Amniotic stem cell (primary cell): ENCODE results near the gene DPT.

ENCODE experiments used
- DNase-seq: peaks from one replicate; lab custom pipeline; 2025; lab: John Stamatoyannopoulos, UW

DPT gene

DNA sequence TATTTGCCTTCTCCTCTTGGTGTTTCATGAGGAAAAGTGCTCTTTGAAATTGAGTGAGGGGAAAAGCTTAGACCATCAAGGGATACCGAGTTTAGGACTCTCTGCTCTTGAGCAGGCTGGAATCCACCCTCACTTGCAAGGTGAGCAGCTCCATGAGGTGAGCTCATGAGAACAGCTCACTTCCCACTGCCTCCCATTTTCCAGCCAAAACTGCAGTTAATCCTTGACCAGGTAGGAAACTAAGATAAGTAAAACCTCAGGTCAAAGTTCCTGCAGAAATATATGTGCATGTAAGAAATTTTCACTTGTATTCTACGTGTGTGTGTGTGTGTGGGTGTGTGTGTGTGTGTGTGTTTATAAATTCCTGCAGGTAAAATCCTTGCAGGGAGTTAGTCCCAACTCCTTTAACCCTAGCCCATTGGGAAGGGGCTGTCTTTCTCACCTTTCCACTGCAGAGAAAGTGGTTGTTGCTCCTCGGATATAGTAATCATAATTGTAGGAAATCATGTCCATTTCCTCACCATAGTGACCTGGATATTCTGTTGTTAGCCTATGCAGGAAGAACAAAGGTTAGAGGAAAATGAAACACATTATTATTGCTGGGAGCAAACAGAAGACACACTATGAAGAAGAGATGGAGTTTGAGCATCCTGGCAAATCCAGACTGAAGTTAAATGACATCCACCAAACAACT is 28.3 kb downstream of the DPT start:
- no peak for DNase-seq

DNA sequence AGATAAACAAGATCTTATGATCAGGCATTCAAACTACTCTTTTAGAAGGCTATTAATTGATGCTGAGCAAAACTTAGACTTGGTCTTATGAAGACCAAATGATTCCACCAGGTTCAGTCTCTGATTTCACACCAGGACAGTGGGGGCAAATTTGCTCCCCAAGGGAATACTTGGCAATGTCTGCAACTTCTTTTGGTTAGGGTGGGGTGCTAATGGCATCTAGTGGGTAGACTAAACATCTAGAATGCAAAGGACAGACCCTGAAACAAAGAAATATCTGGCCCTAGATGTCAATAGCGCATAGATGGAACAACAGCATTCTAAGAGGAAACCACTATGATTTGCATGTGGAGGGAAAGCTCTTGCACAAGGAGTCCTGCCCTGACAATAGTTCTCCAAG is 30.6 kb downstream of the DPT start:
- no peak for DNase-seq

DNA sequence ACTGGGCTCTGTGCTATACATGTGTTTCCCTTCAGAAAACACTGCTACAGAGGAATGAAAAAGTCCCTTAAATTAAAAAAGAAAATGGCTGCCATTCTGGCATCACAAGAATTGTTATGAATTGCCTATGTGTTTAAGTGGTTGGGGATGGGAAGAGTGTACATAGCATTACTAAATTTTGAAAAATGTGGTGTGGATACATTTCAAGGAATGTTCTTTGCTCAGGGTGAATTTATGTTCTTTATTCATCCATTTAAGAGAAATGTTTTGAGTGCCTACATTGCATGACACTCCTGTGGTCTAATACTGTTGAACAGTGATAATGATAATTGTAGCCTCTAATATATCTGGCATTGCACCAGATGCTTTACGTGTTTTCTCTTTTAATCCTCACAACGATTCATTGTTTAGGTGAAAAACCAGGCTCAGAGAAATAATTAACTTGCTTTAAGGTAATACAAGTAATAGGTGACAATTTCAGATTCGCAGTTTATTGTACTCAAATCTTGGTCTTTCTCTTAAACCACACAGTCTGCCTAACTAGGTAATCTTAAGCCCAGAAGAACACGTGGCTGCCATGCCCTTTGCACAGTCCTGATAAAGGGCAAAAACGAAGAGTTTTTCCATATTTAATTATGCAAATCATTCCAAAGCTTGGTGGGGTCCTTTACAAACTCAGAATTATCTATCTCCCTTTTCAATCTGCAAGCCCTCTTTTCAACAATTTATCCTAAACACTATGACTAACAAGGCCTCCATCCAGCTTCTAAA is 31.5 kb downstream of the DPT start:
- no peak for DNase-seq

DNA sequence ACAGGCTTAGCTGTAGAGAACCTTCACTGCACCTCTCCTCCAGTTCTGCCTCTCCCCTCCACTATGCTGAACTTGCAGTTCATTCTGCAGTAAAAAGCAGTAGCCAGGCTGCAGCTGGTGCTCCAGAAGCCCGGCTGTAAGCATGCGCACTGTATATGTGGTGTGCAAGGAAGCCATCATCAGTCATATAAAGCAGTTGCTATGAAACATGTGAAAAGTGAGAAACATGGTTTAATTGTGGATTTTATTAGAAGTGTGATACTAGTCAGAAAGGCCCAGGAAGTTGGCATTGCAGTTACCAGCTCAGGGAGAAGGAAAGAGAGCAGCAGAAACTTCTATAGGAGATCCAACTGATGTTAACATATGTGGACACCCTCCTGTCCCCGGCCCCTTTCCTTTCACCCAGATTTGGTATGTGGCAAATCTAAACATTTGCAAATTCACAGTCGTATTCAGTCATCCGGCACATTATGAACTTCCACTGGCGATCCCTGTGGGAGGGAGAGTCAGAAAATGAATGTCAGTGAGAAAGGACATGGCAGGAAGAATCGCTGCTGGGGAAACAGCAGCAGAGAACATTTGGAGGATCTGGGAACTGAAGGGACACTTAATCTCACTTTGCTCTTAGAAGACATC is 32.8 kb downstream of the DPT start:
- DNase-seq: no peak

GRCh38 chr1:168693872-168694238 is 35.2 kb downstream of the DPT start:
- no peak for DNase-seq

- DNase-seq: no peak
Observed at GRCh38 chr1:168693197-168693871, 35.7 kb downstream of the DPT start.

DNA sequence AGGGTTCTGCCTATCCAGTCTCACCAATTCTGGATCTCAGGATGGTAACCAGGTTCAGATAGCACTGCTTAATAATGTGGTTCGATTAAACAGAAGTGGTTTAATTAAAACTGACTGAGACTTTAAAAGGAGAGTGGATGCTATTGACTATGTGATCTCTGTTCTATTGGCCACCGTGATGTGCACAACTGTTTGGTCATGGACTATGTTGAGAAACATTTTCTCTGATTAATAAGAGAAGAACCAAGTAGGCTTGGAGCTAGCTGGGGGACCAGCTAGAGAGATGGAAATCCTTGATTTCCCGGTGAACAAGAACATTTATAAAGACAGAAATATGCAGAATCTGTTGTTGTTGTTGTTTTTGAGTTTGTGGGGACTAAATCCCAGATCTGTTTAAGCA is 36.5 kb downstream of the DPT start:
- DNase-seq: no peak

DNA sequence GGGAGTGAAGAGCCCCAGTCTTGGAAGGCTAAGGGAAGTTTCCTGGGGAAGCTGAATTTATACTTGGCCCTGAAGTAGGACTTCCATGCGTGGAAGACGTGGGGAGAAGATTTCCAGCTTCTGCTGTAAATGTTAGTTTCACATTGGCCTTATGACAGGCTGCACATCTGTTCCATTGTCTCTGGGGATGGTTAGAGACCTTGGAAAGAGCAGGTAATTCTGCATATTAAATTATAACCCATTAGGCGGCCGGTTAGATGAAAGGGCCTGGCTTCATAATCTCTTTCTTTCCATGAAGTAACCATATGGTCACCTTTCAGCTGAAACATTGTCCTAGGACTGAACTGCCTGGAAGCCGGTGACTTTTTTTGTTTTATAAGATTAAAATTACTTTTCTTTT is 37.5 kb downstream of the DPT start:
- no peak for DNase-seq

DNA sequence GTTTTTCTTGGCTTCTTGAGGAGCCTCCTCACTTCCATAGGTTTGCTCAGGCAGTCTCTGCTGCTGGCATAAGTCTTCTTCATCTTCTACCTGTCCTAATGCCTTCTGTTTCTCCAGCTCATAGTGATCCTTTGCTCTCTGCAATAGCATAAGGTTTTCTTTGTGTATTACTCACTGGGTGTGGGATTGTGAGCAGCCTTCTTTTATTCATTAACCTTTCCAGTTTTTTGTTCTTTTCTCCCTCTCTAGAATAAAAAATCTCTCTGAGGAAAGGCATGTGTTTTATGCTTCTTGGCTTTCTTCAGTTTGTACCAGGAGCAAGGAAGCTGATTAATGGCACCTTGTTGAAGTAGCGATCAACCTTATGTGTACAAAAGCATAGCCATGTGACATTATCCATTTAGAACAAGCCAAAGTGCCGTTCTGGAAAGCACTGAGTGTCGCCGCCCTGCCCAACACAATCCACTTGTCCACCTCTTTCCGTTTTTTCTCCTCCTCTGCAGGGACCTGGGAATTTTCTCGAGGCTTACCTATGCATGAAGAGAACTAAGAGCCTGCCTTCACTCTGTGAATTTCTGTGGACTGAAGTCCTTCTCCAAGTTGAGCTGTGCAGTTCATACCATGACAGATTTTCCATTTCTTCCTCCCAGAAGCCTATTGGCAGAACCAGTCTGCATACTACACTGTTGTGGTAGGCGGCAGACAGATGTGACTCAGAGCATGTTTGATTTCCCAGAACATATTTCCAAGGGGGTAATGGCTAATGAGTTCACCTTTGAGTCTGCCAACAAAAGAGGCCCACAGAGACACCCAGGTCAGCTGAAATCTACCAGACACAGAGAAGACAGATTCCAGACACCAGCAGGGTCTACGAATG is 39.0 kb downstream of the DPT start:
- DNase-seq: no peak

- DNase-seq: no peak
Observed at GRCh38 chr1:168689327-168689657, 39.7 kb downstream of the DPT start.

DNA sequence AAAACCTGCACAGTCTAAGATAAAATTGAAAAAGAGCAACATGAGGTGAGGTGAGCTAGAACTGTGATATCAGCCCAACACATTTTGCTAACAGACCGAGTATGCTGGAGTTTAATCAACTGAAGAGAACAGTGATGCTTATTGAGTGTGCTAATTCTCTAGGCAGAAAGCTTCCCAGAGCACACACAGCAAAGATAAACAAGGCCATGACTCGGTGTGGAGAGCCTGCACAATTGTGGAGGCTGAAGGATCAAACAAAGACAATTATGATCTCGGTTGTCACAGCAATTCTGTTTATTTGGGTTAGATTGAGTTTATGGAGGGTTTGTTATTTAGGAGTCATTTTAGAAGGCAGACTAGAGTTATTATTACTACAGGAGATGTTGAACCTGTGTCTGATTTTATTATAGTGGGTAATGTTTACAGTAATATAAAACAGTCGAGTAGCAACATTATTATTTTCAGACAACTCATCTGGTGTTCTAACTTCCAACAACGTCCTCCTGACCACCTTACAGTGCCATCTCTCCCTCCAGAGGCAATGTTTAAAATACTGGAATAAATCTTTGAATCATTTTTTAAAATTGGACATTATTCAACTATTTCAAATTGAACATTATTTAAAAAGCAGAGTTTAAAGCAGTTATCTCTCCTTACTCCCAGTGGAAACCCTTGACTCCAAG is 40.2 kb downstream of the DPT start:
- no peak for DNase-seq

GRCh38 chr1:168687816-168688215 is 41.2 kb downstream of the DPT start:
- no peak for DNase-seq

DNA sequence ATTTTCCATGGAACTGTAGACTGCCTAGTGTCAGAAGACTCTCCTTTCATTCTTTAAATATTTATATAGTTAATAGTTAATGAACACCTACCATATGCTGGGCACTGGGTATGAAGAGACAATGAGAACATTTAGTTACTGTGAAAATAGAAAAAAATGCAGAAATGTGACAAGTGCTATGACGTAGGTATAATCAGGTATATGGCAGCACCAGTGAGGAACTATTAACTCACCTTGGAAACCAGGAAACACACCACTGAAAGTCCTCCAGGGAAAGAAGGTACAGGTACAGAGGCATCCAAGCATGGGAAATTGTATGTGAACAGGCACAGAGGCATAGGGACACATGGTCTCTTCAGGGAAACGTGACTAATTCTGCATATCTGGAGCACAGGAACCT is 42.3 kb downstream of the DPT start:
- no peak for DNase-seq

- no peak for DNase-seq
Observed at GRCh38 chr1:168683871-168684270, 45.1 kb downstream of the DPT start.

- no peak for DNase-seq
Observed at GRCh38 chr1:168676861-168677260, 52.1 kb downstream of the DPT start.

DNA sequence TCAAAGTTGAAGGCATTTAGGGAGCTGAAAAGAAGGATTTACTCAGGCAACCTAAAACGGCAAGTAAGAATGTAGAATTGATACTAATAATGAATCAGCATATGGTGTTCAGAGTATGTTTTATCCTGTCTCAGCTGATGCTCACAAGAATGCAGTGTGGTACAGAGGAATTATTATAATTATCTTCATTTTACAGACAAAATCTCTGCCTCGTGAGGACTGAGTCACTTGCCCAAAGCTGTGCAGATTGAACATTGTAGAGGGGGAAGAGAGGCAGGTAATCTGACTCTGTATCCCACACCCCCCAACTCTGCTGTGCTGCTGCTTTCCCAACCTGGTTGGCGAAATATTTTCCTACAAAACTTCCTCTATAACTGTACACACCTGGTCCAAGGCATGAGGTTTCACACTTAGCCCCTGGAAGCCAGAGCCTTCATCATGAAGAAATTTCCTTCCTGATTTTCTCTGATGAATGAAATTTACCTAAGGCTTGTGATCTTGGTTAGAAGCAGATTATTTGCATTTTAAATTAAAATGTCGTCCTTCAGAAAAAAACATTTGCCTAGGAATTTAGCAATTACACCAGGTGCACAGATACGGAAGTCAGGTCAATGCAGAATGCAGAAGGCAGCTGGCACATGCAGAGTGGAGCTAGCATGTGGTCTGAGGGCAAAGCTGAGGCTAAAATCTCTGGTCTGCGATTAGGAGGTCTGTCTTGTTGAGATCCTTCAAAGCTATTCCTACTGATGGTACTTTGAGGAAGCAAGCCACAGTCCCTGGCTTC is 52.8 kb downstream of the DPT start:
- DNase-seq: no peak

- DNase-seq: no peak
Observed at GRCh38 chr1:168673974-168674683, 54.9 kb downstream of the DPT start.

DNA sequence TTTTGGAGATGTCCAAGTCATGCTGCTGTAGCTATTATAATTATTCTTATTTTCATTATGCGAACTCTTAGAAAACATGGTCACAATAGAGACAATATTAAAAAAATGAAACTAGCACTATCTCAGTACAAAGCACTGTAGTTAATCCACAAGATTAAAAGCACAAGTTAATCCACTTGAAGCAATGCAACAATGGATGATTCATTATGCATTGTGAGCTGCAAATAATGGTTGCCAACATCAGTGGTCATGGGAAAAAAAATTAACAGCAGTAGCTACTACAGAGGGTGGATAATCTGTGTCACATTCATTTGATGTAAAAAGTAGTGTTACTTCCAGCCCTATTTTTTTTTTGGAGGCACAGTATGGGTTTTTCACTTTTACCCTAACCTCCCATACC is 56.7 kb downstream of the DPT start:
- DNase-seq: no peak

DNA sequence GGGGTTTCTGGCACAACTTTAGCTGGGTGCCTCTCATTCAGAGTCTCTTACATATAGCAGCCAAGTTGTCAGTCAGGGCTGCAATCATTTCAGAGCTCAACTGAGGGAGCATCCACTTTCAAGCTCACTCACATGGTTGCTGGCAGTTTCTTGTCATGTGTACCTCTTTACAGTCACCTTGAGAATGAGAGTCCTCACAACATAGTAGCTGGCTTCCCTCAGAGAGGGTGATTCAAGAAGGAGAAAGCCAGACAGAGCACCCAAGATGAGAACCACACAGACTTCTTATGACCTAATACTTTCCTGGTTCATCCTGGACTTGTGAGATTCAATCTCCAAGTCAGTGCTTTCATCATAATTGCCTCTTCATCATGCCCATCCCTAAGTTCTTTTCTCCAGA is 57.2 kb downstream of the DPT start:
- no peak for DNase-seq

GRCh38 chr1:168665975-168666374 is 63.0 kb downstream of the DPT start:
- DNase-seq: no peak
